Osteocyte (in vitro differentiated cells): ENCODE results near the gene ZNF500. TPM values are rescaled to one million over a fixed set of nuclear protein-coding genes. Genes with fewer than 3 reads are reported as not detected.

Source experiments
- DNase-seq: peaks from one replicate; pipeline ENCODE4 v3.0.0; 2021; ENCODE audit warnings: mixed read lengths; ENCODE audit not compliant: unreplicated experiment; ENCODE audit errors: extremely low spot score
- H3K27ac Mint-ChIP-seq: one replicate; pipeline ENCODE4 v1.8.0; 2021; ENCODE audit warnings: mild to moderate bottlenecking, mixed read lengths; ENCODE audit not compliant: unreplicated experiment
- H3K27me3 Mint-ChIP-seq: one replicate; pipeline ENCODE4 v1.8.0; 2021; ENCODE audit warnings: mixed read lengths; ENCODE audit not compliant: unreplicated experiment
- H3K36me3 Mint-ChIP-seq: one replicate; pipeline ENCODE4 v1.8.0; 2021; ENCODE audit warnings: mixed read lengths; ENCODE audit not compliant: unreplicated experiment
- H3K4me1 Mint-ChIP-seq: one replicate; pipeline ENCODE4 v1.8.0; 2021; ENCODE audit warnings: mixed read lengths; ENCODE audit not compliant: unreplicated experiment
- H3K4me3 Mint-ChIP-seq: one replicate; pipeline ENCODE4 v1.8.0; 2021; ENCODE audit warnings: mild to moderate bottlenecking, moderate library complexity, mixed read lengths; ENCODE audit not compliant: unreplicated experiment
- H3K9me3 Mint-ChIP-seq: one replicate; pipeline ENCODE4 v1.8.0; 2021; ENCODE audit warnings: mixed read lengths; ENCODE audit not compliant: unreplicated experiment
- total RNA-seq: library from RNA; stranded (reverse); gene quantifications from 2 replicates; pipeline ENCODE4 v1.2.1, GENCODE V29; 2021
- TF ChIP-seq, protein P1 (sequence below): fragments of 200-600 bp; sonication (generic); IDR thresholded peaks from 2 replicates; pipeline ENCODE4 v1.5.0; 2021; ENCODE audit warnings: antibody characterized with exemption, mild to moderate bottlenecking, moderate library complexity

The ZNF500 gene
- total RNA-seq, 1 donor from 2014 or later, result 22.8 TPM

DNA sequence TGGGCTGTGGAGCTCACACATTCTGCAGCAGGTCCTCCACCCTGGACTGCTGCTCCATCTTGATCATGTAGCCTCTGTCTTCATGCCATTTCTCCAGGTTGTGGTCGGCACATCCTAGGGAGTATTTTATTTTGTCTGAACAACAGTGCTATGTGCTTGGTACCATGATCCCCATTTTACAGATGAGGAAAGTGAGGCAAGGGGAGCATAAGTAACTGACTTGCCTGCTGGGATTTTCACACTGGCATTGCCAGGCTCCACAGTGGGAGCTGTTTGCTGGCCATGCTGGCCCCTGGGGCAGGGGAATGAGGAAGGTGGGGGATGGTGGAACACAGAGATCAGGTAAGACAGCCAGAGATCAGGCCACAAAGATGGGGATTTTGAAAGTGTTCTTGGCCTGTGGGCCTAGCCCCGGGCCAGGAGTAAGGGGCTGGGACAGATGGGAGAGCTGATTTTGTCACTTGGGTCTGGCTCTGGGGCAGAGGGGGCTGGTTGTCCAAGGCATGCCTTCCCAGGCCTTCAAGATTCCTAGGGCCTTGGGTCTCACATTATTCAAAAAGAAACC, 9.3 kb upstream of the ZNF500 start:
- Mint-ChIP-seq H3K36me3 (no peaks in the 10 kb centered on the region), H3K4me3 (no peak overlapping the region), H3K27me3 (no peaks in the 10 kb centered on the region), H3K9me3 (no peaks in the 10 kb centered on the region), H3K27ac (no peak overlapping the region), H3K4me1 (no peaks in the 10 kb centered on the region)
- TF ChIP-seq, protein P1, sequence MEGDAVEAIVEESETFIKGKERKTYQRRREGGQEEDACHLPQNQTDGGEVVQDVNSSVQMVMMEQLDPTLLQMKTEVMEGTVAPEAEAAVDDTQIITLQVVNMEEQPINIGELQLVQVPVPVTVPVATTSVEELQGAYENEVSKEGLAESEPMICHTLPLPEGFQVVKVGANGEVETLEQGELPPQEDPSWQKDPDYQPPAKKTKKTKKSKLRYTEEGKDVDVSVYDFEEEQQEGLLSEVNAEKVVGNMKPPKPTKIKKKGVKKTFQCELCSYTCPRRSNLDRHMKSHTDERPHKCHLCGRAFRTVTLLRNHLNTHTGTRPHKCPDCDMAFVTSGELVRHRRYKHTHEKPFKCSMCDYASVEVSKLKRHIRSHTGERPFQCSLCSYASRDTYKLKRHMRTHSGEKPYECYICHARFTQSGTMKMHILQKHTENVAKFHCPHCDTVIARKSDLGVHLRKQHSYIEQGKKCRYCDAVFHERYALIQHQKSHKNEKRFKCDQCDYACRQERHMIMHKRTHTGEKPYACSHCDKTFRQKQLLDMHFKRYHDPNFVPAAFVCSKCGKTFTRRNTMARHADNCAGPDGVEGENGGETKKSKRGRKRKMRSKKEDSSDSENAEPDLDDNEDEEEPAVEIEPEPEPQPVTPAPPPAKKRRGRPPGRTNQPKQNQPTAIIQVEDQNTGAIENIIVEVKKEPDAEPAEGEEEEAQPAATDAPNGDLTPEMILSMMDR, result no peak
- DNase-seq, result no peak

DNA sequence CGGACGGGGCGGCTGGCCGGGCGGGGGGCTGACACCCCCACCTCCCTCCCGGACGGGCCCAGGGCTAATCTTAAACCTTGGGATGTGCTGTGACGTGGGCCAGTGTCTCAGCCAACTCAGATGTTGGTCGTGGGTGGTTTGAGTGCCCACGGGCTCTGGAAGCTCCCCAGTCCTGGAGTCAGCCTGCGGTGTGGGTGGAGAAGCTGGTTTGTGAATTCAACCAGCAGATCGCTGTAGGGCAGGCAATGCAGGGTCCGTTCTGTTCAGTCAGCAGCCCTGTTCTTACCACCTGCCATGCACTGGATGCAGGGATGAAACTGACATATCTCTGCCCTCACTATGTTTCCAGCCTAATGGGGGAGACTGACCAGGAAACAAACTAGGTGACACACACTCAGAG, 8.0 kb upstream of the ZNF500 start:
- Mint-ChIP-seq H3K36me3 (no peaks in the 10 kb centered on the region), H3K27me3 (no peaks in the 10 kb centered on the region), H3K4me1 (no peaks in the 10 kb centered on the region), H3K27ac (no peak overlapping the region), H3K9me3 (no peaks in the 10 kb centered on the region), H3K4me3 (no peak overlapping the region)
- TF ChIP-seq, protein P1, result no peak
- no peak for DNase-seq

DNA sequence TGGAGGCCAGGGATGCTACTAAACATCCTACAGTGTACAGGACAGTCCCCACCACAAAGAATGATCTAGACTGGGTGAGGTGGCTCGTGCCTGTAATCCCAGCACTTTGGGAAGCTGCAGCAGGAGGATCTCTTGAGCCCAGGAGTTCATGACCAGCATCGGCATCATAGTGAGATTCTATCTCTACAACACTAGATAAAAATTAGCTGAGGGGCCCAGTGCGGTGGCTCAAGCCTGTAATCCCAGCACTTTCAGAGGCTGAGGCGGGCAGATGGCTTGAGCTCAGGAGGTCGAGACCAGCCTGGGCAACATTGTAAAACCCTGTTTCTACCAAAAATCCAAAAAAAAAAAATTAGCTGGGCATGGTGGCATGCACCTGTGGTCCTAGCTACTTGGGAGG, 5.4 kb upstream of the ZNF500 start:
- Mint-ChIP-seq H3K27me3 (no peaks in the 10 kb centered on the region), H3K27ac (no peak overlapping the region), H3K4me1 (peaks cover 17% of the 10 kb centered on the region), H3K4me3 (no peak overlapping the region), H3K9me3 (no peaks in the 10 kb centered on the region), H3K36me3 (no peaks in the 10 kb centered on the region)
- DNase-seq, result no peak
- TF ChIP-seq, protein P1, result no peak

DNA sequence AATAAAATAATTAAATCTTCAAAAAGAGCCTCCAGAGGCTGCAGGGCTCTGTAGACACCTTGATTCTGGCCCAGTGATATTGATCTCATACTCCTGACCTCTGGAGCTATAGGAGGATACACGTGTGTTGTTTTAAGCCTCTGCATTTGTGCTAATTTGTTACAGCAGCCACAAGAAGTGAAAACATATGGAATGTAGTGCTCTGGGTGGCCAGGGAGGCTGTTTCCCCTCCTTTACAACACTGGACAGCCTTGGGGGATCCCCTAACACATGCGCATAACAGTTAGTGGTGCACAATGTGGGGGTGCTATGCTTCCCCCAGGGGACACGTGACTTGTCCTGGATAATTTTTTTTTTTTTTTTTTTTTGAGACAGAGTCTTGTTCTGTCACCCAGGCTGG, 4.7 kb upstream of the ZNF500 start:
- Mint-ChIP-seq H3K36me3 (no peaks in the 10 kb centered on the region), H3K9me3 (no peaks in the 10 kb centered on the region), H3K4me1 (peaks cover 20% of the 10 kb centered on the region), H3K27me3 (no peaks in the 10 kb centered on the region), H3K4me3 (no peak overlapping the region), H3K27ac (no peak overlapping the region)
- TF ChIP-seq, protein P1, result no peak
- DNase-seq, result no peak

DNA sequence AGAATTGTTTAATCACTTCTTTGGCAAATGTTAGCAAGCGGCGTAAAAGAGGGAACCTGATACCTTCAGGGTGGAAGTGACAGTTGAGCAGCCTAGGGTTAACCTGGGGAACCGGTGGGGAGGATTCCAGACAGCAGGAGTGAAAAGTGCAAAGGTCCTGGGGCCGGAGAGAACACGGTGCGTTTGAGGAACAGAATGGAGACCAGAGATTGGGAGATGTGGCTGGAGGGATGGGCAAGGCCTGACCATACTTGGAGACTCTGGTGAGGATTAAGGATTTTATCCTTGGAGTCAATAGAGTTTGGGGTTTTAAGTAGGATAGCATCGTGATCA, 2.3 kb upstream of the ZNF500 start:
- Mint-ChIP-seq H3K4me3 (peak overlapping the region; percentile 85), H3K9me3 (no peaks in the 10 kb centered on the region), H3K36me3 (no peaks in the 10 kb centered on the region), H3K4me1 (peaks cover 28% of the 10 kb centered on the region), H3K27me3 (no peaks in the 10 kb centered on the region), H3K27ac (peak overlapping the region; percentile 19)
- DNase-seq, result no peak
- TF ChIP-seq, protein P1, result no peak
